ENCODE data around the gene TDO2.
"Not testable (repeated sequence)": the region's sequence is repeated elsewhere in the genome, so short reads cannot be mapped to it uniquely, and the experiment has no call there.

DNA sequence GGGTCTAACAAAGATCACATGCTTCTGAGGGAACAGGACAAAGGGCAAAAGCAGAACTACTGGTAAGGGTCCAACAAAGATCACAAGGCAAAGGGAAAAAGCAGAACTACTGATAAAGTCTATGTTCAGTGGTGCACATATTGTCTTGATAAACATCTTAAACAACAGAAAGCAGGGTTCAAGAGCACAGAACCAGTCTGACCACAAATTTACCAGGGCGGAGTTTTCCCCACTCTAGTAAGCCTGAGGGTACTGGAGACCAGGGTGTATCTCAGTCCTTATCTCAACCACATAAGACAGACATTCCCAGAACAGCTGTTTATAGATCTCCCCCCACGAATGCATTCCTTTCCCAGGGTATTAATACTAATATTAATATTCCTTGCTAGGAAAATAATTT is 5.1 kb upstream of the TDO2 start:
- TF ChIP-seq, protein P1, sequence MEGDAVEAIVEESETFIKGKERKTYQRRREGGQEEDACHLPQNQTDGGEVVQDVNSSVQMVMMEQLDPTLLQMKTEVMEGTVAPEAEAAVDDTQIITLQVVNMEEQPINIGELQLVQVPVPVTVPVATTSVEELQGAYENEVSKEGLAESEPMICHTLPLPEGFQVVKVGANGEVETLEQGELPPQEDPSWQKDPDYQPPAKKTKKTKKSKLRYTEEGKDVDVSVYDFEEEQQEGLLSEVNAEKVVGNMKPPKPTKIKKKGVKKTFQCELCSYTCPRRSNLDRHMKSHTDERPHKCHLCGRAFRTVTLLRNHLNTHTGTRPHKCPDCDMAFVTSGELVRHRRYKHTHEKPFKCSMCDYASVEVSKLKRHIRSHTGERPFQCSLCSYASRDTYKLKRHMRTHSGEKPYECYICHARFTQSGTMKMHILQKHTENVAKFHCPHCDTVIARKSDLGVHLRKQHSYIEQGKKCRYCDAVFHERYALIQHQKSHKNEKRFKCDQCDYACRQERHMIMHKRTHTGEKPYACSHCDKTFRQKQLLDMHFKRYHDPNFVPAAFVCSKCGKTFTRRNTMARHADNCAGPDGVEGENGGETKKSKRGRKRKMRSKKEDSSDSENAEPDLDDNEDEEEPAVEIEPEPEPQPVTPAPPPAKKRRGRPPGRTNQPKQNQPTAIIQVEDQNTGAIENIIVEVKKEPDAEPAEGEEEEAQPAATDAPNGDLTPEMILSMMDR (conservative IDR thresholded peaks at IDR 0.05), result not testable (repeated sequence)
- not testable (repeated sequence) for TF ChIP-seq ZFX (IDR thresholded peaks at IDR 0.05)
